22Rv1 (cell line): Measurements from ENCODE around the gene GPC5.

Source experiments
- H3K27ac ChIP-seq: fragments of 450-650 bp; 2 replicates; pipeline ENCODE4 v1.5.1; 2017
- CTCF ChIP-seq: fragments of 450-650 bp; IDR thresholded peaks from 2 replicates; pipeline ENCODE4 v1.5.1; 2017; ENCODE audit warnings: mild to moderate bottlenecking
- ZFX ChIP-seq: fragments of 450-650 bp; IDR thresholded peaks from 2 replicates; pipeline ENCODE4 v1.6.1; 2017; ENCODE audit warnings: antibody characterized with exemption, borderline replicate concordance

The GPC5 gene

GRCh38 chr13:91647361-91647990, 249.1 kb downstream of the GPC5 start:
- no peak overlapping the region for H3K27ac ChIP-seq
- TF ChIP-seq ZFX, result no peak
- peak; percentile 78 for TF ChIP-seq CTCF

GRCh38 chr13:91648012-91648411, 249.6 kb downstream of the GPC5 start:
- TF ChIP-seq ZFX (no peak), CTCF (no peak)
- H3K27ac ChIP-seq, result no peak overlapping the region

- TF ChIP-seq CTCF (no peak), ZFX (no peak)
- no peak overlapping the region for H3K27ac ChIP-seq
Measured at GRCh38 chr13:91649456-91649855, 251.0 kb downstream of the GPC5 start.

- no peak for TF ChIP-seq CTCF
- TF ChIP-seq ZFX, result no peak
- H3K27ac ChIP-seq, result no peak overlapping the region
Measured at GRCh38 chr13:91652404-91653301, 254.2 kb downstream of the GPC5 start.

GRCh38 chr13:91655731-91656130, 257.3 kb downstream of the GPC5 start:
- no peak overlapping the region; the same call in 1 of the 2 replicates for H3K27ac ChIP-seq
- no peak for TF ChIP-seq ZFX
- TF ChIP-seq CTCF, result no peak

GRCh38 chr13:91657283-91657682, 258.9 kb downstream of the GPC5 start:
- TF ChIP-seq CTCF (no peak), ZFX (no peak)
- H3K27ac ChIP-seq, result peak overlapping the region; percentile 58
